ENCODE data around the gene HOXB13.

DNA sequence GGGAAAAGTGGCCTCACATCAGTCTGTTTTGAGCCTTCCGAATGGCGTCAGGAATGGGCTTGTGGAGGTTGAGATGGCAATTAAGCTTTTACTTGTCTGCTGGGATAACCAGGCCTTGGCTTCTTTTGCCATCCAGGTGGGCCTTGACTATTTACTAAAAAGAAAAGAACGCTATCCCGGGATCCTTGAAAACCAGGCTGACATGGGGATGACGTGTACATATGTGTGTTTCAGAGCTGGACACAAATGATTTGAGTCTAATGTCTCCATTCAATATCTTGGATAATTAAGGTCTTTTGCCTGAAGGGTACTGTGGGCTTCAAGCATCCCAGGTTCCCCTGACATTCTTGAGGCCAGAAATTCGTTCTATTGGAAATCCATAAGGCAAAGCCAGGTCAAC lies 32.6 kb upstream of the HOXB13 start:
- TF ChIP-seq, protein P1, sequence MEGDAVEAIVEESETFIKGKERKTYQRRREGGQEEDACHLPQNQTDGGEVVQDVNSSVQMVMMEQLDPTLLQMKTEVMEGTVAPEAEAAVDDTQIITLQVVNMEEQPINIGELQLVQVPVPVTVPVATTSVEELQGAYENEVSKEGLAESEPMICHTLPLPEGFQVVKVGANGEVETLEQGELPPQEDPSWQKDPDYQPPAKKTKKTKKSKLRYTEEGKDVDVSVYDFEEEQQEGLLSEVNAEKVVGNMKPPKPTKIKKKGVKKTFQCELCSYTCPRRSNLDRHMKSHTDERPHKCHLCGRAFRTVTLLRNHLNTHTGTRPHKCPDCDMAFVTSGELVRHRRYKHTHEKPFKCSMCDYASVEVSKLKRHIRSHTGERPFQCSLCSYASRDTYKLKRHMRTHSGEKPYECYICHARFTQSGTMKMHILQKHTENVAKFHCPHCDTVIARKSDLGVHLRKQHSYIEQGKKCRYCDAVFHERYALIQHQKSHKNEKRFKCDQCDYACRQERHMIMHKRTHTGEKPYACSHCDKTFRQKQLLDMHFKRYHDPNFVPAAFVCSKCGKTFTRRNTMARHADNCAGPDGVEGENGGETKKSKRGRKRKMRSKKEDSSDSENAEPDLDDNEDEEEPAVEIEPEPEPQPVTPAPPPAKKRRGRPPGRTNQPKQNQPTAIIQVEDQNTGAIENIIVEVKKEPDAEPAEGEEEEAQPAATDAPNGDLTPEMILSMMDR (IDR thresholded peaks at IDR 0.05): no peak
- no peak for TF ChIP-seq POLR2A (IDR thresholded peaks at IDR 0.05)
- TF ChIP-seq POLR2AphosphoS5 (IDR thresholded peaks at IDR 0.05): no peak
- no peak for TF ChIP-seq EP300 (IDR thresholded peaks at IDR 0.05)

Measured in suprapubic skin (tissue), 4 donors.